GM21723 (cell line): ENCODE data around the gene ROPN1B.

Experiments used
- ATAC-seq: cut with Tn5 transposase; IDR thresholded peaks from one replicate; pipeline ENCODE4 v1.9.1; 2021; ENCODE audit warnings: mild to moderate bottlenecking, moderate library complexity; ENCODE audit not compliant: unreplicated experiment

Gene ROPN1B

GRCh38 chr3:126026277-126026751 is 57.3 kb downstream of the ROPN1B start:
- no peak for ATAC-seq

- ATAC-seq, result no peak
These were observed 57.8 kb downstream of the ROPN1B start for GRCh38 chr3:126026761-126027160.

GRCh38 chr3:126028096-126028495 is 59.1 kb downstream of the ROPN1B start:
- no peak for ATAC-seq

- ATAC-seq, result no peak
These were observed 60.3 kb downstream of the ROPN1B start for GRCh38 chr3:126029241-126029640.

- no peak for ATAC-seq
These were observed 61.5 kb downstream of the ROPN1B start for GRCh38 chr3:126030455-126030854.

GRCh38 chr3:126031981-126032471 is 63.0 kb downstream of the ROPN1B start:
- no peak for ATAC-seq
